ENCODE results near the gene GYPC.

Gene GYPC

DNA sequence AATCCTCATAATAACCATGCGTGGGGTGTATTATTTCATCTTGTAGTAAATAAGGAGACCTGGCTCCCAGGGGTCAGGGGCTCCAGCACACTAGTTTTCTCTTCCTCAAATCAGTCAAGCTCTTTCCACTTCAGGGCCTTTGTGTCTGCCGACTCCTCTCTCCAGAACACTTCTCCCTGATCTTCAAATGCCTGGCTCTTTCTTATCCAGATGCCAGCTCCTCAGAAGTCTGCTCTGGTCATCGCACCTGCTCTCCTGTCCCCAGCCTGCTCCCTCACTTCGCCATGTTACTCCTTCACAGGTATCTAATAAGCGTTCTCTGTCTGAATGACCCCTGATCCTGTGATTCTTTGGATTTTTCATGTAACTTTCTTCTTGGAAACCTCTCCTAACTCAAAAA, 62.0 kb downstream of the GYPC start:
- H3K4me2 ChIP-seq (ENCODE audit: low read length), result no peak overlapping the region
- H3F3A ChIP-seq (ENCODE audit: insufficient read depth, low read length), result no peaks in the 10 kb centered on the region
- H3K4me3 ChIP-seq (ENCODE audit: low read depth, low read length, poor library complexity, severe bottlenecking), result no peak overlapping the region
- H3K9me3 ChIP-seq (ENCODE audit: low read length), result no peaks in the 10 kb centered on the region
- H3K27me3 ChIP-seq (ENCODE audit: insufficient read depth, low read length), result no peaks in the 10 kb centered on the region
- no peak overlapping the region for H2AFZ ChIP-seq (ENCODE audit: low read length)
- H4K20me1 ChIP-seq (ENCODE audit: insufficient read depth, low read length), result no peaks in the 10 kb centered on the region
- H3K9me2 ChIP-seq (ENCODE audit: low read depth, low read length), result no peaks in the 10 kb centered on the region
- H3K79me2 ChIP-seq (ENCODE audit: insufficient read depth, low read length), result no peaks in the 10 kb centered on the region
- H3K4me1 ChIP-seq (ENCODE audit: insufficient read depth, low read length, severe bottlenecking), result no peaks in the 10 kb centered on the region
- H3K27ac ChIP-seq (ENCODE audit: low read depth, low read length, poor library complexity, severe bottlenecking), result no peak overlapping the region
- TF ChIP-seq, protein P1, sequence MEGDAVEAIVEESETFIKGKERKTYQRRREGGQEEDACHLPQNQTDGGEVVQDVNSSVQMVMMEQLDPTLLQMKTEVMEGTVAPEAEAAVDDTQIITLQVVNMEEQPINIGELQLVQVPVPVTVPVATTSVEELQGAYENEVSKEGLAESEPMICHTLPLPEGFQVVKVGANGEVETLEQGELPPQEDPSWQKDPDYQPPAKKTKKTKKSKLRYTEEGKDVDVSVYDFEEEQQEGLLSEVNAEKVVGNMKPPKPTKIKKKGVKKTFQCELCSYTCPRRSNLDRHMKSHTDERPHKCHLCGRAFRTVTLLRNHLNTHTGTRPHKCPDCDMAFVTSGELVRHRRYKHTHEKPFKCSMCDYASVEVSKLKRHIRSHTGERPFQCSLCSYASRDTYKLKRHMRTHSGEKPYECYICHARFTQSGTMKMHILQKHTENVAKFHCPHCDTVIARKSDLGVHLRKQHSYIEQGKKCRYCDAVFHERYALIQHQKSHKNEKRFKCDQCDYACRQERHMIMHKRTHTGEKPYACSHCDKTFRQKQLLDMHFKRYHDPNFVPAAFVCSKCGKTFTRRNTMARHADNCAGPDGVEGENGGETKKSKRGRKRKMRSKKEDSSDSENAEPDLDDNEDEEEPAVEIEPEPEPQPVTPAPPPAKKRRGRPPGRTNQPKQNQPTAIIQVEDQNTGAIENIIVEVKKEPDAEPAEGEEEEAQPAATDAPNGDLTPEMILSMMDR (IDR thresholded peaks at IDR 0.05; ENCODE audit: low read length), result no peak
- no peak for TF ChIP-seq EZH2 (IDR thresholded peaks at IDR 0.05; ENCODE audit: borderline replicate concordance, low read length)
- H3K36me3 ChIP-seq (ENCODE audit: insufficient read depth, low read length), result no peaks in the 10 kb centered on the region
- no peak overlapping the region for H3K9ac ChIP-seq (ENCODE audit: low read length)

DNA sequence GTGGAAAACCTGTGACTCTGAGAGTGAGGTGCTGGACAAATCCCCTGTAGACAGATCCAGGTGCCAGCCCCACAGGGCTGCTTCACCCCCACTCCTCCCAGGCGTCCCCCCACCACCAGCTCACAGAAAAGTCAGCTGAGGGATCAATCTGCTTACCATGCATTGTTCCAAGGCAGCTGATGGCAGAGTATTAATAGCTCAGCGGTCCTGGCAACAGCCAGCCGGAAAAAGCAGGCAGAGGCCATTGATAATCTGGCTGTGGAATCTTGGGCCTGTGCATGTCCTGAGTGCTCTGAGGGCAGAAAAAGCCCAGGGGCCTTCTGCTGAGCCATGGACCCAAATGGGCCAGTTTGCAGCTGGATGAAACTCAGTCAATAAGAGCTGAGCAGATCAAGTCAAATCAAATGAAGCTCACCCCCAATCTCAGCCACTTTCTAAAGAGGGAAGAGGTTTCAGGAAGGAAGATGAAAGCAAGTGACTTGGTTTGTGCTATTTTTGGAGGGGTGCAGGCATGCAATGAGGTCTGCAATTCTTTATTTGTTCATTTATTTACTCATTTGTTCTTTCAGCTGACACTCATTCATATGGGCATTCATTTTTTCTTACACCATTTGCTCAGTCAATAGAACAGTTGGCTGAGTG, 63.4 kb downstream of the GYPC start:
- Histone ChIP-seq H2AFZ (ENCODE audit: low read length) (no peak overlapping the region), H3K4me3 (ENCODE audit: low read depth, low read length, poor library complexity, severe bottlenecking) (no peak overlapping the region), H3K9me2 (ENCODE audit: low read depth, low read length) (no peaks in the 10 kb centered on the region), H3K27me3 (ENCODE audit: insufficient read depth, low read length) (no peaks in the 10 kb centered on the region), H3K36me3 (ENCODE audit: insufficient read depth, low read length) (no peaks in the 10 kb centered on the region), H3K9ac (ENCODE audit: low read length) (no peak overlapping the region), H3K27ac (ENCODE audit: low read depth, low read length, poor library complexity, severe bottlenecking) (no peak overlapping the region), H3K9me3 (ENCODE audit: low read length) (no peaks in the 10 kb centered on the region), H3K4me1 (ENCODE audit: insufficient read depth, low read length, severe bottlenecking) (no peaks in the 10 kb centered on the region), H3K4me2 (ENCODE audit: low read length) (no peak overlapping the region), H3K79me2 (ENCODE audit: insufficient read depth, low read length) (no peaks in the 10 kb centered on the region), H3F3A (ENCODE audit: insufficient read depth, low read length) (no peaks in the 10 kb centered on the region), H4K20me1 (ENCODE audit: insufficient read depth, low read length) (no peaks in the 10 kb centered on the region)
- TF ChIP-seq EZH2 (IDR thresholded peaks at IDR 0.05; ENCODE audit: borderline replicate concordance, low read length), result no peak
- TF ChIP-seq, protein P1 (IDR thresholded peaks at IDR 0.05; ENCODE audit: low read length), result no peak

DNA sequence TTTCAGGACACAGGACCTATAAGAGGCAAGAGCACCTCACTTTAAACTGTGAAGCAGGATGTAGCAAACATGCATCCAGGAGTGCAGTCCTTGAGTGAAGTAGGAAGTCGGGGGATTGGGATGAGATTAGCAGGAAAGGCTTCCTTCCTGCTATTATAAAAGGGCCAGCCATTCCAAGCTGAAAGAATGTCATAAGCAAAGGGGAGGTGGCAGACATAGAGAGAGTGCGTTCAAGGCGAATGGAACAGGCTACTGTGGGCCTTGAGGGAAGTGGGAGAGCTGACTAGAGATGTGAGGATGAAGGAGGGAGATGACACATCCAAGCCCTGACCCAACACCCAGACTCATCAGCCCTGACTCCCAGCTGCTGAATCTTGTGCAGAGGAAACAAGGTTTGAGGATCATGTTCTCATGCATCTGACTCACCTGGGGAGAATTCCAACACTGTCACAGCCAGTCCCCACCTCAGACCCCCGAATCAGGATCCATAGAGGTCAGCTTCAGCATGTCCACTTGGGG, 63.9 kb downstream of the GYPC start:
- H3K27me3 ChIP-seq (ENCODE audit: insufficient read depth, low read length), result no peaks in the 10 kb centered on the region
- H3K79me2 ChIP-seq (ENCODE audit: insufficient read depth, low read length), result no peaks in the 10 kb centered on the region
- no peak overlapping the region for H3K4me3 ChIP-seq (ENCODE audit: low read depth, low read length, poor library complexity, severe bottlenecking)
- H3K4me2 ChIP-seq (ENCODE audit: low read length), result no peak overlapping the region
- no peaks in the 10 kb centered on the region for H3F3A ChIP-seq (ENCODE audit: insufficient read depth, low read length)
- H3K9me2 ChIP-seq (ENCODE audit: low read depth, low read length), result no peaks in the 10 kb centered on the region
- no peak overlapping the region for H3K9ac ChIP-seq (ENCODE audit: low read length)
- no peak overlapping the region for H3K27ac ChIP-seq (ENCODE audit: low read depth, low read length, poor library complexity, severe bottlenecking)
- TF ChIP-seq EZH2 (IDR thresholded peaks at IDR 0.05; ENCODE audit: borderline replicate concordance, low read length), result no peak
- TF ChIP-seq, protein P1 (IDR thresholded peaks at IDR 0.05; ENCODE audit: low read length), result no peak
- H2AFZ ChIP-seq (ENCODE audit: low read length), result no peak overlapping the region
- H3K4me1 ChIP-seq (ENCODE audit: insufficient read depth, low read length, severe bottlenecking), result no peaks in the 10 kb centered on the region
- H3K36me3 ChIP-seq (ENCODE audit: insufficient read depth, low read length), result no peaks in the 10 kb centered on the region
- H3K9me3 ChIP-seq (ENCODE audit: low read length), result no peaks in the 10 kb centered on the region
- H4K20me1 ChIP-seq (ENCODE audit: insufficient read depth, low read length), result no peaks in the 10 kb centered on the region
